ENCODE data around the gene EFNA3. TPM values are rescaled to one million over a fixed set of nuclear protein-coding genes. Genes with fewer than 3 reads are reported as not detected.

Gene EFNA3
- total and polyA plus RNA-seq, 9 of the 15 experiments (the other 6 are each of a cell fraction or from before 2014, with no cell fraction given): 0.59 to 7.9 (median 4.7) TPM

DNA sequence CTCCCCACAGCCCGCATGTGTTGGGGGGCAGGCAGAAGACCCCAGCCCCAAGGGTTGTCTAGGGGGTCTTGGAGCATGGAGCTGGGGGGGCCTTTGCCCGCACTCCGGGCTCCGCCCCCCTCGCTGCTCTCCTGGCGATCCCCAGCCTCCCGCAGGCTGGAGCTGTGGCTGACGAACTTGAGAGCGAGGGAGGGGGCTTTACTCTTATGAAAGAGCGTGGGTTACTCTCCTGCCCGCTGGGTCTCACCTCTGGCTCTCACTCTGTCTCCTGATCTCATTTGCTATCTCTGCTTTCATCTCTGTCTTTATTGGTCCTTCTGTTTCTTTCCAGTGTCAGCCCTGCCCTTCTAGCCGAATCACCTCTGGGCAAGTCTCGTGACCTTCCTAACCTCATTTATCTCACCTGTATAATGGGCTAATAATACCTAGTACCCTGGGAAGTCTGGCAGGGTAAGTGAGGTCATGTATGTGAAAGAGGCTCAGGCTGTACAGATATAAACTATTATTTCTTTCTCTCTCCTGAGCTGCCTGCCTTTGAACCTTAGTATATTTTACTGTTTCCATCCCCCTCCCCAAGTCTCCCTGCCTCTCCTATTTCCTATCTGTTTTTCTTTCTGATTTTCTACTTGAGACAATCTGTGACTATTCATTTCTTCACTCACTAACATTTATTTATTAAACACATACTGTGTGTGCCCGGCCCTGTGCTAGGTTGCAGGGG is 14.4 kb upstream of the EFNA3 start (continued):
- TF ChIP-seq, protein P1, sequence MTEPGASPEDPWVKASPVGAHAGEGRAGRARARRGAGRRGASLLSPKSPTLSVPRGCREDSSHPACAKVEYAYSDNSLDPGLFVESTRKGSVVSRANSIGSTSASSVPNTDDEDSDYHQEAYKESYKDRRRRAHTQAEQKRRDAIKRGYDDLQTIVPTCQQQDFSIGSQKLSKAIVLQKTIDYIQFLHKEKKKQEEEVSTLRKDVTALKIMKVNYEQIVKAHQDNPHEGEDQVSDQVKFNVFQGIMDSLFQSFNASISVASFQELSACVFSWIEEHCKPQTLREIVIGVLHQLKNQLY (CRISPR knock-in tag; conservative IDR thresholded peaks at IDR 0.05): no peak
- TF ChIP-seq ARHGAP35 (IDR thresholded peaks at IDR 0.05; ENCODE audit: partially characterized antibody): no peak
- TF ChIP-seq CC2D1A (IDR thresholded peaks at IDR 0.05): peak; percentile 49; the same call in 1 of the 2 replicates
- TF ChIP-seq NCOA4 (IDR thresholded peaks at IDR 0.05; ENCODE audit: partially characterized antibody): no peak
- peak; percentile 91 to 96 for TF ChIP-seq KDM1A (IDR thresholded peaks at IDR 0.05)
- TF ChIP-seq, protein P2, sequence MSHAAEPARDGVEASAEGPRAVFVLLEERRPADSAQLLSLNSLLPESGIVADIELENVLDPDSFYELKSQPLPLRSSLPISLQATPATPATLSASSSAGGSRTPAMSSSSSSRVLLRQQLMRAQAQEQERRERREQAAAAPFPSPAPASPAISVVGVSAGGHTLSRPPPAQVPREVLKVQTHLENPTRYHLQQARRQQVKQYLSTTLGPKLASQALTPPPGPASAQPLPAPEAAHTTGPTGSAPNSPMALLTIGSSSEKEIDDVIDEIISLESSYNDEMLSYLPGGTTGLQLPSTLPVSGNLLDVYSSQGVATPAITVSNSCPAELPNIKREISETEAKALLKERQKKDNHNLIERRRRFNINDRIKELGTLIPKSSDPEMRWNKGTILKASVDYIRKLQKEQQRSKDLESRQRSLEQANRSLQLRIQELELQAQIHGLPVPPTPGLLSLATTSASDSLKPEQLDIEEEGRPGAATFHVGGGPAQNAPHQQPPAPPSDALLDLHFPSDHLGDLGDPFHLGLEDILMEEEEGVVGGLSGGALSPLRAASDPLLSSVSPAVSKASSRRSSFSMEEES (CRISPR knock-in tag; IDR thresholded peaks at IDR 0.05): peak; percentile 53
- 0 out of 2 replicates have a peak, but pooled peaks have one; percentile 29 for TF ChIP-seq MEF2D (tag; conservative IDR thresholded peaks at IDR 0.05; ENCODE audit: low read depth)
- no peak for TF ChIP-seq MIER1 (IDR thresholded peaks at IDR 0.05; ENCODE audit: low read depth)
- TF ChIP-seq, protein P3, sequence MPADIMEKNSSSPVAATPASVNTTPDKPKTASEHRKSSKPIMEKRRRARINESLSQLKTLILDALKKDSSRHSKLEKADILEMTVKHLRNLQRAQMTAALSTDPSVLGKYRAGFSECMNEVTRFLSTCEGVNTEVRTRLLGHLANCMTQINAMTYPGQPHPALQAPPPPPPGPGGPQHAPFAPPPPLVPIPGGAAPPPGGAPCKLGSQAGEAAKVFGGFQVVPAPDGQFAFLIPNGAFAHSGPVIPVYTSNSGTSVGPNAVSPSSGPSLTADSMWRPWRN (IDR thresholded peaks at IDR 0.05; ENCODE audit: low read depth): peak; percentile 58
- peak; percentile 24 for TF ChIP-seq EGR1 (conservative IDR thresholded peaks at IDR 0.05)
- TF ChIP-seq, protein P4, sequence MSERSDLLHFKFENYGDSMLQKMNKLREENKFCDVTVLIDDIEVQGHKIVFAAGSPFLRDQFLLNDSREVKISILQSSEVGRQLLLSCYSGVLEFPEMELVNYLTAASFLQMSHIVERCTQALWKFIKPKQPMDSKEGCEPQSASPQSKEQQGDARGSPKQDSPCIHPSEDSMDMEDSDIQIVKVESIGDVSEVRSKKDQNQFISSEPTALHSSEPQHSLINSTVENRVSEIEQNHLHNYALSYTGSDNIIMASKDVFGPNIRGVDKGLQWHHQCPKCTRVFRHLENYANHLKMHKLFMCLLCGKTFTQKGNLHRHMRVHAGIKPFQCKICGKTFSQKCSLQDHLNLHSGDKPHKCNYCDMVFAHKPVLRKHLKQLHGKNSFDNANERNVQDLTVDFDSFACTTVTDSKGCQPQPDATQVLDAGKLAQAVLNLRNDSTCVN (CRISPR knock-in tag; IDR thresholded peaks at IDR 0.05): no peak
- no peak for TF ChIP-seq MCM2 (IDR thresholded peaks at IDR 0.05; ENCODE audit: low read depth)
- TF ChIP-seq MBD2 (IDR thresholded peaks at IDR 0.05; ENCODE audit: borderline replicate concordance, low read depth): no peak
- TF ChIP-seq ZNF57 (CRISPR knock-in tag; IDR thresholded peaks at IDR 0.05): no peak
- no peak for TF ChIP-seq PCBP2 (IDR thresholded peaks at IDR 0.05; ENCODE audit: low read depth, low read length, poor library complexity, severe bottlenecking)
- TF ChIP-seq ZNF347 (CRISPR knock-in tag; IDR thresholded peaks at IDR 0.05; ENCODE audit: low read depth): no peak
- no peak for TF ChIP-seq MTA3 (IDR thresholded peaks at IDR 0.05; ENCODE audit: borderline replicate concordance)
- peak in 1 of 2 experiments; percentile 42; a peak in 1 of 4 replicates for TF ChIP-seq ARNT (IDR thresholded peaks at IDR 0.05)
- no peak for TF ChIP-seq ZNF23 (CRISPR knock-in tag; IDR thresholded peaks at IDR 0.05)
- TF ChIP-seq, protein P5, sequence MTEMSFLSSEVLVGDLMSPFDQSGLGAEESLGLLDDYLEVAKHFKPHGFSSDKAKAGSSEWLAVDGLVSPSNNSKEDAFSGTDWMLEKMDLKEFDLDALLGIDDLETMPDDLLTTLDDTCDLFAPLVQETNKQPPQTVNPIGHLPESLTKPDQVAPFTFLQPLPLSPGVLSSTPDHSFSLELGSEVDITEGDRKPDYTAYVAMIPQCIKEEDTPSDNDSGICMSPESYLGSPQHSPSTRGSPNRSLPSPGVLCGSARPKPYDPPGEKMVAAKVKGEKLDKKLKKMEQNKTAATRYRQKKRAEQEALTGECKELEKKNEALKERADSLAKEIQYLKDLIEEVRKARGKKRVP (CRISPR knock-in tag; IDR thresholded peaks at IDR 0.05): no peak
- no peak for TF ChIP-seq THRAP3 (IDR thresholded peaks at IDR 0.05; ENCODE audit: borderline replicate concordance)
